SJSA1 (cell line): ENCODE results near the gene SLC26A11. TPM values are rescaled to one million over a fixed set of nuclear protein-coding genes. Genes with fewer than 3 reads are reported as not detected.

ENCODE experiments used
- DNase-seq, 2 experiments: peaks; one replicate each; pipeline ENCODE4 v3.0.0-alpha.2; 2015 to 2020; ENCODE audit warnings: low spot score in 2 of 2, low read depth in 1 of 2
- H3K27ac ChIP-seq: fragments of 250-450 bp; sonication (Bioruptor Pico); 2 replicates; pipeline ENCODE4 v1.5.1; 2020; ENCODE audit warnings: mild to moderate bottlenecking, moderate library complexity
- H3K27me3 ChIP-seq: fragments of 250-450 bp; sonication (Bioruptor Pico); replicated peaks from 2 replicates; pipeline ENCODE4 v1.5.1; 2020; ENCODE audit warnings: mild to moderate bottlenecking, moderate library complexity
- H3K36me3 ChIP-seq: fragments of 250-450 bp; sonication (Bioruptor Pico); 2 replicates; pipeline ENCODE4 v1.5.1; 2020; ENCODE audit warnings: mild to moderate bottlenecking
- H3K4me1 ChIP-seq: fragments of 250-450 bp; sonication (Bioruptor Pico); replicated peaks from 2 replicates; pipeline ENCODE4 v1.6.1; 2021; ENCODE audit warnings: mild to moderate bottlenecking
- H3K4me3 ChIP-seq: fragments of 250-450 bp; sonication (Bioruptor Pico); 2 replicates; pipeline ENCODE4 v1.5.1; 2020; ENCODE audit warnings: mild to moderate bottlenecking
- H3K9me3 ChIP-seq: fragments of 250-450 bp; sonication (Bioruptor Pico); replicated peaks from 2 replicates; pipeline ENCODE4 v1.5.1; 2020; ENCODE audit warnings: mild to moderate bottlenecking
- total RNA-seq: library from RNA; depleted of rRNA; stranded (reverse); fragments of >200 nt; shearing (Covaris generic); gene quantifications from 2 replicates; pipeline ENCODE4 v1.2.3, GENCODE V29; 2014

SLC26A11 gene
- total RNA-seq, 1 experiment from 2014 or later, result 12.3 TPM

DNA sequence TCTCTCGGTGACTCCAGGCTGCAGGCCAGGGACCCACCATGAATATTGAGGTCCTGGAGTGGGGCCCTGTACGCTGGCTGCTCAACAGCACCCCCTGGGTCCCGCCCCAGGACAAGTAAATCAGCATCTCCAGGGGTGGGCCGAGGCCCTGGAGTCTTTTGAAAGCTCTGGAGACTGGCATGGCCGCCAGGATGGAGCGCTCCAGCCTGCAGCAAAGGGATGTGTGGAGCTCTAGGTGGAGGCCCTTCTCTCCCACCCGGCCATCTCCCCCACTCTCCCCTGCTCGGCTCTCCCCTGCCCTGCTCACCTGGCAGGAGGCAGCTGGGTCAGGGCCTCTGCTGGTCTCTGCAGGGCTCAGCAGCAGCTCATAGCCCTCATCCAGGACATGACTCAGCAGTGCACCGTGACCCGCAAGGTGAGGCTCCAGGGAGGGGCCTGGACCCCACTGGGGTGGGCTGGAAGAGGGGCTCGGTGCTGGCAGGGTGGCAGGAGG lies 16.7 kb upstream of the SLC26A11 start:
- Histone ChIP-seq H3K9me3 (no peaks in the 10 kb centered on the region), H3K4me3 (no peak overlapping the region), H3K27me3 (no peaks in the 10 kb centered on the region), H3K27ac (no peak overlapping the region), H3K36me3 (peaks cover 17% of the 10 kb centered on the region), H3K4me1 (no peaks in the 10 kb centered on the region)
- no peak for DNase-seq

DNA sequence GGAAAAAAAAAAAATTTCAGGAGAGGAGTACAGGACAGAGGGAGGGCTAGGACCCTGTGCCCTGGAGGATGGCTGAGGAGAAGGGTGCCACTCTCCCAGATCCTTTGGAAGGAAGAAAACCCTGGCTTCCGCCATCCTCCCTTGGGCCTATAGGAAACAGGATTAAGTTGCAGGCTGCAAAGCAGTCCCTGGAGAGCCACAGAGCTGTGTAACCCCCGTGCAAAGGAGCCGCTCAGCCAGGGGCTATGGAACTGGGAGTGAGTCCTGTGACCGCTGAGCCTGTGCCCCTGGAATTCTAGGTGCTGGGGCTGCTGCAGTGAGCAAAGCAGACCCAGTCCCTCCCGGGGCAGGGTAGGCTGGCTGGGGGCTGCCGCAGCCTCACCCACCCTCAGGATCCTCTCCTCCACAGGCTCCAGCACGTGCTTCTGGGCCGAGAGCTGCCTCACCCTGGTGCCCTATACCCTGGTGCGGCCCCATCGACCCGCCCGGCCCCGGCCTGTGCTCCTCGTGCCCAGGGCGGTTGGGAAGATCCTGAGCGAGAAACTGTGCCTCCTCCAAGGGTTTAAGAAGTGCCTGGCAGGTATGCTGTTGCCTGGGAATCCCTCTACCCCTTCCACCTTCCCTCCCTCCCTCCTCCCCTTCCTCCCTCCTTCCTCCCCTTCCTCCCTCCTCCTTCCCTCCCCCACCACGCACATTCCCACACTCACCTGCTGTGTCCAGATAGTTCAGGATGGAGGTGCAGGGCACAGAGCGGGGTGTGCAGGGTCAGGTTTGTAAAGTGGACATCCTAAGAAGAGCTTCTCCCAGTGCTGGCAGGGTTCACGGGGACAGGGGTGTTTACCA lies 15.4 kb upstream of the SLC26A11 start:
- Histone ChIP-seq H3K27me3 (no peaks in the 10 kb centered on the region), H3K36me3 (peaks cover 27% of the 10 kb centered on the region), H3K4me3 (no peak overlapping the region), H3K27ac (no peak overlapping the region), H3K4me1 (no peaks in the 10 kb centered on the region), H3K9me3 (no peaks in the 10 kb centered on the region)
- DNase-seq, result no peak

DNA sequence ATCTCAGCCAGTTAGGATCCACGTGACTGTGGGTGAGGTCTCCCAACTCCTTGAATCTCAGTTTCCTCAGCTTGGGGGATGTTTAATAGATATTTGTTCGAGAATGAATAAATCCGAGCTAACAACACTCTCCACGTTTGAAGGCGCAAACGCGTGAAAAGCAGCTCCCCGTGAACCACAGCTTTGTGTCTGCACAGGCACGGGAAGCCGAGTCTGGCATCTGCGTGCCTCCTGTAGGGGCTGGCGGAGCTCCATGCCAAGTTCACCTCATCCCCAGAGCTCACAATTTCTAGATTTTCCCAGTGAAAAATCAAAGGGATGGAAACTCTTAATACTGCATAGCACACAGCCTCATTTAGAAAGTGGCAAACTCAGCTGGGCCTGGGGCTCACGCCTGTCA lies 14.4 kb upstream of the SLC26A11 start:
- no peak overlapping the region for H3K27ac ChIP-seq
- no peaks in the 10 kb centered on the region for H3K27me3 ChIP-seq
- H3K4me1 ChIP-seq, result no peaks in the 10 kb centered on the region
- DNase-seq, result no peak
- H3K9me3 ChIP-seq, result no peaks in the 10 kb centered on the region
- peaks cover 37% of the 10 kb centered on the region for H3K36me3 ChIP-seq
- no peak overlapping the region for H3K4me3 ChIP-seq

DNA sequence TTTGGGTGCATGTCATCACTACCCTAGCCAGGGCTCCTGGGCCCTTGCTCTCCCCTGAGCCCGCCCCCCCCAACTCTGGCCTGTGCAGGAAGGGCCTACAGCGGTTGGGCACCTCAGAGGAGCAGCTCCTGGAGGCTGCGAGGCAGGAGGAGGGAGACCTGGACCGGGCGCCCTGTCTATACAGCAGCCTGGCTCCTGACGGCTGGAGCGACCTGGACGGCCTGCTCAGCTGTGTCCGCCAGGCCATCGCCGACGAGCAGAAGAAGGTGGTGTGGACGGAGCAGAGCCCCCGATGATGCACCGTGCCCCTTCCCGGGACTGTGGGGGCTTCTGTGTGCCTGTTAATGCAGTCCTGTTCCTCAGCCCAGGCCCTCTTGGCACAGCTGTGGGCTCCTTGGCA lies 12.2 kb upstream of the SLC26A11 start:
- Histone ChIP-seq H3K36me3 (peaks cover 58% of the 10 kb centered on the region), H3K9me3 (no peaks in the 10 kb centered on the region), H3K27ac (no peak overlapping the region), H3K4me1 (no peaks in the 10 kb centered on the region), H3K4me3 (no peak overlapping the region), H3K27me3 (no peaks in the 10 kb centered on the region)
- no peak for DNase-seq

DNA sequence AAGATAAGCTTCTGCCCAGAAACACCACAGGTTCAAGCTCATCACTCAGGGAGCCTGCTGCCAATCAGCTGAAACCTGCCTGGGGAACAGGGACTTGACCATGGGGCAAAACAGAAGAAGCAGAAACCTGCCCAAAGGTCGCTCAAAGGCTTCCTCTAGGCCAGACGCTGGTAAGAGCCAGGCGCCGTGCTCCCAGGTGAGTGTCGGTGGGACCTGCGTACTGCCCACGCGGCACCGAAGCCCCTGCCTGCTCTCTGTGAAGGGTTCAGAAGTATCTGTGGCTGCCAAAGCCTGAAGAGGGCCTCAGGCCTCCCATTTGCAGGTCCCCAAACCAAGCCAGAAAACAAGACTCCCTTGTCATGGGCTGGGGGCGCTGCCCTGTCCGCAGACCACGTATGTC lies 10.5 kb upstream of the SLC26A11 start:
- Histone ChIP-seq H3K27me3 (no peaks in the 10 kb centered on the region), H3K9me3 (no peaks in the 10 kb centered on the region), H3K36me3 (peaks cover 74% of the 10 kb centered on the region), H3K4me3 (no peak overlapping the region), H3K4me1 (no peaks in the 10 kb centered on the region), H3K27ac (no peak overlapping the region)
- DNase-seq, result no peak

DNA sequence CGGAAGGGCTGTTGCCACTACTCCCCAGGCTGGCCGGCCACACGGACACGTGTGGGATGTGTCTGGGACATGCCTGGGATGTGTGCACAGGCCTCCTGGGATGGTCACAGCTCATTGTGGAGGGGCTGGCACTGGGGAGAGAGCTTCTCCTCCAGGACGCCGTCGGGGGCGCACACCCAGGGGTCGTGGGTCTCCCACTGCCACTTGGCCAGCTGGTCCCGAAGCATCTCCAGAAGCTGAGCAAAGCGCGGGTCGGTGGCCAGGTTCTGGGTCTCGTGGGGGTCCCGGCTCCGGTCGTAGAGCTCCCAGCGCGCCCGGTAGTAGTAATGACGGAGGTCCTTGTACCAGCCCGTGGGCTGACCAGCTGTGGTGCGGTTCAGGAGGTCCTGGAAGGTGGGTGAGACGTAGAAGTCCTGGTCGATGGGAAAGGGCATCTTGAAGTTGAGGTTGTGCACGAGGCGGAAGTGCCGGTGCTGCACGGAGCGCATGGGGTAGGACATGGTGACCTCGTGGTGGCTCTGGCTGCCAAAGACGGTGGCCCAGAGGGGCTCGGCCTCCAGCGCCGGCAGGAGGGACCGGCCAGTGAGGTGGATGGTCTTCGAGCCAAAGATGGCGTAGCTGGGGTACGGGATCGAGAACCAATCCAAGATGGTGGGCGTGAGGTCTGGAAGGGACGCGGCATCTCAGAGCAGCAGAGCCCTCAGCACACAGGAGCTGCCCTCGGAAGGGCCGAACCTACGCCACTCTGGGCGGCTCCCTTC lies 9.7 kb upstream of the SLC26A11 start:
- Histone ChIP-seq H3K36me3 (peaks cover 82% of the 10 kb centered on the region), H3K27me3 (no peaks in the 10 kb centered on the region), H3K27ac (no peak overlapping the region), H3K4me3 (no peak overlapping the region), H3K9me3 (no peaks in the 10 kb centered on the region), H3K4me1 (no peaks in the 10 kb centered on the region)
- no peak for DNase-seq

DNA sequence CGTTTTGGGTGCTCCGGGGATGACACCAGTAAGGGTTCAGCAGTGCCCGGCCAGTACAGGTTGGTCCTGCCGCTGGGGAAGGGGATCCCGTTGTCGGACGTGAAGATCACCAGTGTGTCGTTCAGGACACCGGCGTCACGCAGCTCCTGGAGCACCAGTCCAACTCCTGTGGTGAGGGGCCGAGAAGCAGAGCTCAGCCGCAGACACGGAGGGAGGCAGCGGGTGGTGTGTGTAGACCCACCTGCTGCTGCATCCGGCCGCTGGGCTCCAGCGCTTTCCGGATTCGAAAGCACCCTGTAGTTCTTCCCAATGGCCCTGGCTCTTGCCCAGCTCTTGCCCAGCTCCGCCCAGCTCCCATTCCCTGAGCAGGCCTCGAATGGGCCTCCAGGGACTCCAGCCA lies 8.1 kb upstream of the SLC26A11 start:
- H3K27ac ChIP-seq, result no peak overlapping the region
- no peaks in the 10 kb centered on the region for H3K9me3 ChIP-seq
- H3K4me3 ChIP-seq, result no peak overlapping the region
- H3K36me3 ChIP-seq, result peaks cover 92% of the 10 kb centered on the region
- DNase-seq, result no peak
- H3K27me3 ChIP-seq, result no peaks in the 10 kb centered on the region
- H3K4me1 ChIP-seq, result no peaks in the 10 kb centered on the region; the same call in 1 of the 2 replicates

DNA sequence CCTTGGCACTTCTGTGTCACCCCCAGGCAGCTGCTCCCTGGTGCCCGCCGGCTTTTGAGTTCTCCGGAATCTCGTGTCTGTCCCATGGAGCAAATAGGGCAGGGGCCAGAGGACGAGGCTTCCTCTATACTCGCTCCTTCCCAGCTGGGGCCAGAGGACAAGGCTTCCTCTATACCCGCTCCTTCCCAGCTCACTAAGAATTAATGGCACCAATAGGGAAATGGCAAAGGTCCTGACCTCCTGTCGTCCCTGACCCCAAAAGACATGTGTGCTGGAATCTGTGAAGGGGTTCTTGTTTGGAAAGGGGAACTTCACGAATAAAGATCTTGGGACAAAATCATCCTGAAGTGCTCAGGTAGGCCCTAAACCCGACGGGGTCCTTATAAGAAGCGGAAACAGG lies 7.7 kb upstream of the SLC26A11 start:
- DNase-seq, result no peak
- H3K36me3 ChIP-seq, result peaks cover 92% of the 10 kb centered on the region
- H3K27me3 ChIP-seq, result no peaks in the 10 kb centered on the region
- no peak overlapping the region for H3K27ac ChIP-seq
- no peaks in the 10 kb centered on the region; the same call in 1 of the 2 replicates for H3K4me1 ChIP-seq
- H3K9me3 ChIP-seq, result no peaks in the 10 kb centered on the region
- no peak overlapping the region for H3K4me3 ChIP-seq

DNA sequence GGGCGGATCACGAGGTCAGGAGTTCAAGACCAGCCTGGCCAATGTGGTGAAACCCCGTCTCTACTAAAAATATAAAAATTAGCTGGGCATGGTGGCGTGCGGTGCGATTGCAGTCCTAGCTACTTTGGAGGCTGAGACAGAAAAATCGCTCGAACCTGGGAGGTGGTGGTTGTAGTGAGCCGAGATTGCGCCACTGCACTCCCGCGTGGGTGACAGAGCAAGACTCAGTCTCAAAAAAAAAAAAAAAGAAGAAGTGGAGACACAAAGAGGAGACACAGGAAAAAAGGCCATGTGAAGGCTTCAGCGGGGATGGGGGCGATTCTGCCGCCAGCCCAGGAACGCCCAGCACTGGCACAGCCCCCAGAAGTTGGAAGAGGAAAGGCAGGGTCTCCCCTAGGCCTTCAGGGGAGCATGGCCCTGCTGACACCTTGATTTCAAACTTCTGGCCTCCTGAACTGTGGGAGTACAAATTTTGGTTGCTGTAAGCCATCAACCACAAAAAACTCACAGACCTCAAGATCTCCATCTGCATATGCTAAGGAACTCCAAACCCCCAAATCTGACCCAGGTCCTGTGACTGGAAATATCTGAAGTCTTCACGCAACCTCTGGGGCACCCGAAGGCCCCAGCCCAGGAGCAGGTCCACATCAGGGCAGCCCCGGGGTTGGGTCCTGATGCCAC lies 7.1 kb upstream of the SLC26A11 start:
- H3K27ac ChIP-seq, result no peak overlapping the region
- no peak for DNase-seq
- no peaks in the 10 kb centered on the region; the same call in 1 of the 2 replicates for H3K4me1 ChIP-seq
- H3K36me3 ChIP-seq, result peaks cover 95% of the 10 kb centered on the region
- H3K9me3 ChIP-seq, result no peaks in the 10 kb centered on the region
- no peak overlapping the region for H3K4me3 ChIP-seq
- no peaks in the 10 kb centered on the region for H3K27me3 ChIP-seq

DNA sequence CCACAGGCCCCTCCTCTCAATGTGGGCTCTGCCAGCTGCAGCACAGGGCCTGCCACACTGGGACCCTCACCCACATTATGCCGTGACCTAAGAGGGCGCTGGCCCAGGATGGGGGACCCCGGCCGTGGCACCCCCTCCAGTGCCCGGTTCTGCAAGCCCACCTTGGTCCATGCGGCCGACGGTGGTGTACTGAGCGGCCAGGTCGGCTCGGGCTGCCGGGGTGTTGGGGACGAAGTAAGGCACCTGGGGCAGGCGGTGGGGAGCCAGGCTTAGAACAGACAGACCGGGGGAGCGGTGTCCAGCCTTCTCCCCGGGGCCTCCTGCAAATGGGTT lies 6.6 kb upstream of the SLC26A11 start:
- DNase-seq, result no peak
- H3K9me3 ChIP-seq, result no peaks in the 10 kb centered on the region
- H3K36me3 ChIP-seq, result peaks cover 94% of the 10 kb centered on the region
- H3K27ac ChIP-seq, result no peak overlapping the region
- no peak overlapping the region for H3K4me3 ChIP-seq
- peaks cover 2% of the 10 kb centered on the region for H3K4me1 ChIP-seq
- H3K27me3 ChIP-seq, result no peaks in the 10 kb centered on the region

DNA sequence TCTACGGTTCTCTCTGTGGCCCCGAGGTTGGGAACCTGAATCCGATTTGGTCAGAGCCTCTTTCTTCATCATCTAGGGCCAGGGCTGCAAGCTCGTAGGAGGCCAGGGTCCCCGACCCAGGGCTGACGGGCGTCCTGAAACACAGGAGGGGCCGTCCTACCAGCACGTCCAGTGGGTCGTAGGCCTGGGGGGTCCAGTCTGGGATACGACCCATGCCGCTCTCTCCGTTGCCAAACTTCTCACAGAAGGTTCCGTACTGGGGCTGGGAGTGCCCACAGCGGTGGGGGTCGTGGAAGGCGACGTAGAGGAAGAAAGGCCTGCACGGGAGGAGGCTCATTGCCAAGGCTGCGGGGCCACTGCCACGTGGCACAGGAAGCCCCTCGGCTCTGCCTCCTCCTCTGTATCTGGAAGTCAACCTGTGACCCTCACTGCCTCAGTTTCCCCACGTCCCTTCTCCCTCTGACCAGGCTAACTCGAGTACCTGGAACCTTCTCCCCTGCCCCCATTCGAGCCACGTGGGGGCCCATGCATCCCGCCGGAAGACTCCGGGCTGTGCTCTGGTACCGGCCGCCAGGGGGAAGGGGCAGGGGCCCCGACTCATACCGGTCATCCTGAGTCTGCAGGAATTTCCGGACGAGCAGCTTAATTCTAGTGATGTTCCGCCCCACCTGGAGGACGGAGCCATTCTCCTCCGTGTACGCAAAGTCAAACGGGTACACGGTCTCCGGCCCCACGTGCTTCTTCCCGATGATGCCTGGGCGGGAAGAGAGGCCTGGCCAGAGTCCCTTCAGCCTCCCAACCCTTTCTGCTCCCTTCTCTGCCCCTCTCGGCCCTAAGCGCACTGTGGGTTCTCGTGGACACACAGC lies 6.0 kb upstream of the SLC26A11 start:
- peaks cover 8% of the 10 kb centered on the region for H3K4me1 ChIP-seq
- no peak for DNase-seq
- H3K27me3 ChIP-seq, result no peaks in the 10 kb centered on the region
- H3K9me3 ChIP-seq, result no peaks in the 10 kb centered on the region
- peaks cover 89% of the 10 kb centered on the region for H3K36me3 ChIP-seq
- no peak overlapping the region for H3K4me3 ChIP-seq
- no peak overlapping the region for H3K27ac ChIP-seq

DNA sequence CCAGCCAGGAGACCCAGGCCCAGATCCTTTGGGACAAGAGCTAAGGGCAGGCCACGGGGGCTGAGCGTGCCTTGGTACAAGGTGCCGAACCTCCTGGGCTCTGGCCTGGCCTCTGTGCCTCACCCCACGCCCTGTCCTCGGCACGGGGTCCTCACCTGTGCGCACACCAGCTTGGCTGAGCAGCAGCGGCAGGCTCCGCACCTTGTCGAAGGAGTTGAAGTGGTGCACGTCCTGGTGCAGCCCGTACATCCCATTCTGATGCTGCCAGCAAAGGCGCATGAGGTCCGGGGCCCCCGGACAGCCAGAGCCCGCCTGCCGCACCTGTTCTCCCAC lies 5.4 kb upstream of the SLC26A11 start:
- no peaks in the 10 kb centered on the region for H3K9me3 ChIP-seq
- peaks cover 89% of the 10 kb centered on the region for H3K36me3 ChIP-seq
- H3K27ac ChIP-seq, result no peak overlapping the region
- H3K27me3 ChIP-seq, result no peaks in the 10 kb centered on the region
- H3K4me1 ChIP-seq, result peaks cover 14% of the 10 kb centered on the region
- DNase-seq, result no peak
- H3K4me3 ChIP-seq, result no peak overlapping the region
